Lower leg skin (tissue), 3 donors: ENCODE data around the gene CAMK2A.

Experiments used
- CTCF ChIP-seq, 3 donors: fragments of 450-650 bp; IDR thresholded peaks; one replicate each; pipeline ENCODE4 v1.5.1; 2016; ENCODE audit warnings: antibody characterized with exemption in 3 of 3, mild to moderate bottlenecking in 3 of 3, moderate library complexity in 2 of 3
- POLR2A ChIP-seq, 2 donors: fragments of 450-650 bp; IDR thresholded peaks; one replicate each; pipeline ENCODE4 v1.6.1; 2016 to 2017; ENCODE audit warnings: antibody characterized with exemption in 2 of 2, mild to moderate bottlenecking in 1 of 2, moderate library complexity in 1 of 2

- TF ChIP-seq CTCF (IDR thresholded peaks at IDR 0.05) (no peak), POLR2A (IDR thresholded peaks at IDR 0.05) (no peak)
These were observed 116.4 kb downstream of the CAMK2A start for GRCh38 chr5:150173161-150173560.
